Amygdala (tissue), 56 donors: ENCODE measurements around the gene ICA1L.

Experiments
- DNase-seq, 56 donors: peaks; one replicate each; lab custom pipeline; 2025; lab: John Stamatoyannopoulos, UW

The ICA1L gene

GRCh38 chr2:202848813-202849212, 22.8 kb downstream of the ICA1L start:
- DNase-seq = peak in 1 of 56 donors; percentile 3

- no peak for DNase-seq
Measured at GRCh38 chr2:202847693-202848524, 23.7 kb downstream of the ICA1L start.

- no peak for DNase-seq
Measured at GRCh38 chr2:202844656-202845055, 26.9 kb downstream of the ICA1L start.

GRCh38 chr2:202842690-202843089, 28.9 kb downstream of the ICA1L start:
- DNase-seq = no peak

GRCh38 chr2:202841090-202841867, 30.3 kb downstream of the ICA1L start:
- no peak for DNase-seq

GRCh38 chr2:202831242-202832220, 40.0 kb downstream of the ICA1L start:
- peak in 3 of 56 donors; percentile 1 to 2 (median 2) for DNase-seq

- no peak for DNase-seq
Measured at GRCh38 chr2:202824901-202825300, 46.7 kb downstream of the ICA1L start.

GRCh38 chr2:202822411-202822810, 49.2 kb downstream of the ICA1L start:
- DNase-seq = no peak

GRCh38 chr2:202821206-202822160, 50.1 kb downstream of the ICA1L start:
- no peak for DNase-seq

GRCh38 chr2:202818321-202818720, 53.2 kb downstream of the ICA1L start:
- no peak for DNase-seq

- DNase-seq = no peak
Measured at GRCh38 chr2:202817771-202818170, 53.8 kb downstream of the ICA1L start.

- DNase-seq = peak in 5 of 56 donors; percentile 3 to 28 (median 13)
Measured at GRCh38 chr2:202815548-202816360, 55.8 kb downstream of the ICA1L start.

- DNase-seq = no peak
Measured at GRCh38 chr2:202814226-202814625, 57.3 kb downstream of the ICA1L start.

GRCh38 chr2:202813387-202813786, 58.2 kb downstream of the ICA1L start:
- DNase-seq = no peak

- no peak for DNase-seq
Measured at GRCh38 chr2:202808754-202809153, 62.8 kb downstream of the ICA1L start.

- peak in 40 of 56 donors; percentile 3 to 79 (median 34) for DNase-seq
Measured at GRCh38 chr2:202807431-202808138, 64.0 kb downstream of the ICA1L start.

GRCh38 chr2:202805911-202806310, 65.7 kb downstream of the ICA1L start:
- DNase-seq = peak in 5 of 56 donors; percentile 5 to 10 (median 6)

GRCh38 chr2:202797944-202798343, 73.6 kb downstream of the ICA1L start:
- DNase-seq = no peak
